Right lung (tissue), 10 donors: ENCODE results near the gene FHL2. TPM values are rescaled to one million over a fixed set of nuclear protein-coding genes. Genes with fewer than 3 reads are reported as not detected.

ENCODE experiments used
- DNase-seq, 2 donors: peaks; one replicate each; pipeline ENCODE4 v3.0.0-alpha.2; 2013
- long read RNA-seq, 8 donors: transcript quantifications; one replicate each; lab custom pipeline, GENCODE V29; 2026
- polyA plus RNA-seq, 5 donors: library from polyadenylated mRNA; unstranded; fragments of 120-200 nt; gene quantifications; one replicate each; pipeline versions ENCODE4 v1.2.1 to v1.2.3, GENCODE V29; 2013; ENCODE audit warnings: inconsistent platforms in 1 of 5, low replicate concordance in 1 of 5; ENCODE audit not compliant: insufficient read length in 5 of 5, insufficient read depth in 1 of 5

FHL2 gene, protein sequence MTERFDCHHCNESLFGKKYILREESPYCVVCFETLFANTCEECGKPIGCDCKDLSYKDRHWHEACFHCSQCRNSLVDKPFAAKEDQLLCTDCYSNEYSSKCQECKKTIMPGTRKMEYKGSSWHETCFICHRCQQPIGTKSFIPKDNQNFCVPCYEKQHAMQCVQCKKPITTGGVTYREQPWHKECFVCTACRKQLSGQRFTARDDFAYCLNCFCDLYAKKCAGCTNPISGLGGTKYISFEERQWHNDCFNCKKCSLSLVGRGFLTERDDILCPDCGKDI
- polyA plus RNA-seq: 1 to 10 TPM; 5.2 to 8.0 (median 6.8) TPM
- long read RNA-seq, donor 1, partial matches to known transcripts: 0 of 1 reads
- long read RNA-seq, donor 1, other reads (novel, unspliced or antisense): 0 of 1 reads
- long read RNA-seq, donor 2, partial matches to known transcripts: 0 of 1 reads
- long read RNA-seq, donor 2, other reads (novel, unspliced or antisense): 0 of 1 reads
- long read RNA-seq, donor 3, partial matches to known transcripts: 5 of 11 reads
- long read RNA-seq, donor 3, other reads (novel, unspliced or antisense): 0 of 11 reads
- long read RNA-seq, donor 4, partial matches to known transcripts: 0 of 1 reads
- long read RNA-seq, donor 4, other reads (novel, unspliced or antisense): 0 of 1 reads
- long read RNA-seq, donor 5, partial matches to known transcripts: 0 of 2 reads
- long read RNA-seq, donor 5, other reads (novel, unspliced or antisense): 0 of 2 reads
- long read RNA-seq, donor 6, partial matches to known transcripts: 0 of 5 reads
- long read RNA-seq, donor 6, other reads (novel, unspliced or antisense): 0 of 5 reads
- long read RNA-seq, donor 7: 0 reads
- long read RNA-seq, donor 8, partial matches to known transcripts: 0 of 3 reads
- long read RNA-seq, donor 8, other reads (novel, unspliced or antisense): 0 of 3 reads

DNA sequence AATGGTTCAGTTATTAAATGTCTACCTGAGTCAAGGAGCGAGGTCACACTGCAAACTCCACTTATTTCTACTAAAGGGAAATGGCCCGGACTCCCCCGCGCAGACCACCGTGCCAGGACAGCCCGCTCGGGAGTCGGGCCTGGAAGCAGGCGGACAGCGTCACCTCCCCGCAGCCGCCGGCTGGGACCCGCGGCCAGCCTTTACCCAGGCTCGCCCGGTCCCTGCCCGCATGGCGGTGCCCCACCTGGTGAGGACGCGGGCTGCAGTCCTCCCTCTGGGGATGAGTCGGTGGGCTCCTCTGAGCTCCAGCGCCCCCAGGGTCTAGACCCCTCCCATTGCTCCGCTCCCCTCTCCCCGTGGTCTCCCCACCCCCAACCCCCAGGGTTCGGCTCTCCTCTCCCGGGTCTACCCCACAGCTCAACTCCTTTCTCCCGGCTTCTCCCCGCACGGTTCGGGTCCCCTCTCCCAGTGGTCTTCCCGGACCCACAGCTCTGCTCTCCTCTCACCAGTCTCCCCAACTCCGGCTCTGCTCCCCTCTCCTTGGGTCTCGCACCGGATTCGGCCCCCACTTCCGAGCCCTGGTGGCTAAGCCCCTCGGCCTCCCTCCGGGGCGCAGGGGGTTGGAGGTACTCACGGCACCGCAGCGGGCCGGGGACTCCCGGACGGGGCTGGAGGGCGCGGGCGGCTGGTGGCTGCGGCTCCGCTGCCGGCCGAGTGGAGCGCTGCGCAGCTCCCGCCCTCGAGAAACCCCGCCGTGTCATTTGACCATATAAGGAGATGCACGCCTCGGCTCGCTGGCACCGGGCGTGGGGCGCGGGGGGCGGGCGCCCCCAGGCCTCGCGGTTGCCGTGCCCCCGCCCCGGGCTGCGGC, at the start of gene FHL2:
Gene FHL2 (minus strand): TSS at position 716 of the 871 bp plus-strand sequence. CDS start 12,535 bp downstream, outside the sequence.
- peak; percentile 57 to 60 for DNase-seq

DNA sequence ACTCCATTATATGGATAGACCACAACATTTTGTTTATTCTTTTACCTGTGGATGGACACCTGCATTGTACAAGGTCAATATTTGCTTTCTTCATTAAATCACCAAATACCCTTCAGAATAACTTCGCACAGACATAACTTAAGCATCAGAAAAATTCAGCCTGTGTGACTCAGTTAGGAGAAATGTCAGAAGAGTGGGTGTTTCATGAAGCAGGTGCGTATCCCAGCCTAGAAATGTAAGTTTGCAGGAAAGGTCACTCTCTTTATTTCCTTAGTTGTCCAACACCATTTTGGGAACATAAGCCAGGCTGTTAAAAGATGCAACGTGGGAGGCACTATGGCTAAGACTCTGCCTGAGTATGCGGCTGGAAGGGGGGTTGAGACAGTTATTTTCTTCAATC, 48.6 kb upstream of the FHL2 start:
- no peak for DNase-seq

DNA sequence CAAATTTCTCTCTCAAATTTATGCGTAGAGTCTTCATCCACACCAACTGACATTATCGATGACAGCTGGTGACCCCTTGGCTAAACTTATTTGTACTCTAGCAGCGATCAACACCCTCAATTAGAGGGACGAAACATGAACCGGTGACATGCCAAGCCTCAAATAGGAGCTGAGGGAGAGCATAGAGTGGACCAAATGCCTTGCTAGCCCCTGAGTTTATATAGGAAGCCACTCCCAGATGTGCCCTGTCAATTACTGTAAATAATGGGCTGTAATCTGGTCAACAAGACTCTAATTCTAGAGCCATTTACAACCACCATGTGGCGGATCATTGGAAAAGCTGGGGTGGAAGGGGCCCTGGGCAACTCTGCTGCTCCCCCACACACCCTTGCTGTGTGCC, 47.6 kb upstream of the FHL2 start:
- no peak for DNase-seq

DNA sequence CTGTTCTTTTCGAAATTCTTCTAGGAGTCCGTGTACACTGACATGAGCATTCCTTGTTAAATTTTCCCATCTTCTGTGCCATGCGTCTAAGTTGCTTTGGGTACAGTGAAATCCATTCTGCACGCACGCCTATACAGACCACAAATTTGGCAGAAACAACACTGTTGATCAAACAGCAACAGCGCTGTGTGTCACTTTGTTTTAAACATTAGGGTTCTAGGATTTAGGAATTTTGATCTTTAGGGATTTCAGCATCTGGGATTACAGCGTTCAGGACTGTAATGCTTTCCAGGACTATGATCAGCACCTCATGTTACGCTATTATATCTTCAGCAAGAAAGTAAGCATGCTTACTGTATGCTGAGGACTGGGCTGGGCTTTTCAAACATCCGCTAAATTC, 47.1 kb upstream of the FHL2 start:
- DNase-seq: no peak

DNA sequence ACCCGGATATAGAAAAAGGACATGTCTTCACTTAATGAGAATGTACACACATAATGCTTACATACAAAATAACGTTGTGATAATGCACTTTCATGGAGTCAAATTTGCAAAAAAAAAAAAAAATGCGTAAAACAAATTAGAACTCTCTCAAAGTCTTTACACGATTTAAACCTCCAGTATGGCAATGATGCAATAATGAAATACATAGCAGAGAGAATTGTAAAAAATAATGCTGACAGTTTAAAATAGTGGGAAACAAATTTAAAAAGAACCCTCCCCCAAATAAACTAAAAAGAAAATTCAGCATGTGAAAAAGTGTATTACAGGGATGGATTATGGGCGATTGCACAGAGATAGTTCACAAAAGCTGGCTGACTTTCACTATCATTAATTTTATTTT, 46.6 kb upstream of the FHL2 start:
- DNase-seq: no peak

DNA sequence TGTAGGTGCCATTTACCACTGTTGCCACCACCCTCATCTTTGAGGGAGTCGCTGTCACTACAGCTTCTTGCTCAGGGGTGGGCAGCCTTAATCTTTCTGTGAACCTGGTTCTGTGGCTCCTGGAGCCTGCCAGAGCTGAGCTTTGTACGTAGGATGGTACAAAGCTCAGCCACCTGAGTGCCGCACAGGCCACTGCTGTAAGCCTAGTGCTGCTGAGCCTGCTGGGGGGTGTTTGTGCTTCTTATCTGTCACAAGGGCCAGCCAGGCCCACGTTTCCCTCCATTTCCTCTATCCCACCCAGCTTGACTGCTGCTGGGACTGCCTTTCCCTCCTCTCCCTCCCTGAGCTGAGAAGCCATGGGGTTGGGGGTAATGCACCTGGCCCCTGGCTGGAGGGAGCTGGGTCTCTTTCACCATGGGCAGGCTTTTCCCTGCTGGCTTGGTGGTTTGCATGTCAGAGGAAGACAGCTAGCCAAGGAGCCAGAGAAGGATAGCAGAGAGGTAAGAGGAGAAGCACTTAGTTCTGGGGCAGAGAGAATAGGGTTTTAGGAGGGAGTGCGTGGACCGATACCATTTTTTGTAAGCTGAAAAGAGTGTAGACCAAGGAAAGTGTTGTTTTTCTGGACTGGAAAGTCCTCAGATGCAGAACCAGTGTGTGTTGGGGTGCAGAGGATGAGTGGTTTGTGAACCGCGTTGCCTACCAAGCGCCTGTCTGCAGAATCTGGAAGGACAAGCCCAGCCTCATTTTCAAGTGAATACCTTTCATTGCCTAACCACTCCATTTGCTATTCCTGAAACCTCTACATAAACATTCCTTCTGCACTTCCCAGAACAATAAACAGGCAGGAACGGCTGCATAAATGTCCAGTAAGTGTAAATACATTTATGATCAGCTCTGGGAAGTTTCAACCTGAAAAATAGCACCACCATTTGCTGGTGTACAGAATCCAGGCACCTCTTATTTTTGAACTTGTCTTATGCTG, 45.1 kb upstream of the FHL2 start:
- no peak for DNase-seq

DNA sequence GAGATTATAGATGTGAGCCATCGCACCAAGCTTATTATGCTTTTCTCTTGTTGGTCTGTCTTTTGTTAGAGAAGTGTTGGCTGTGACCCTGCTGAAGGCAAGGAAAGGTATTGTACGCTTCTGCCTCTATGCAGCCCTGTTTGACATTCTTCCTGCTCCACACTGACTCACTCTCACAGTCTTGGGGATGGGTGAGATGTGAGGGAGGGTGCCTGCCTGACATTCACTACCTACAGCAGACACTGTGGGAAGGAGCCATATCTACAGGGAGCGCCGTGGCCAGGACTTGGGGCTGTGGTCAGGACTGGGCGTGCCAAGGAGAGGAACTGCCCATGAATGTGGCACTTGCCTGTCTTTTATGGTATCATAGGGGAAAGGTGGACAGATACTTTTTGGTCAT, 43.9 kb upstream of the FHL2 start:
- DNase-seq: no peak

DNA sequence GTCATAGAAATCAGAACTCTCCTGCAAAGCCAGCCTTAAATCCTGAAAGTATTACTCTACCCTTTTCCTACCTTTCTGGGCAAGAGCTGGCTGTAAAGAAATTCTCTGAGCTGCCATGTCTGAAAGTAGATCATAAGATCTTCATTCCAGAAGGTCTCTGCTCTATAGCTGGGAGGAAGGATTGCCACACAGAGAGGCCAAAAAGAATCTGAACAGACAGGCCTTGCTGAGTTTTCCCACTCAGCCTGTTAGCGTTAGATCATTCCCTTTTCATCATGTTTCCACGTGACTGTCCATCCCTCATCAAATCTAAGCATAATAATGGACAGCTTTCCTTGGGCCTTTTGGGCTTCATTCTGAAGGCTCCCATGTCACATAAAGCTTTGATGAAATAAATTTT, 43.2 kb upstream of the FHL2 start:
- no peak for DNase-seq

DNA sequence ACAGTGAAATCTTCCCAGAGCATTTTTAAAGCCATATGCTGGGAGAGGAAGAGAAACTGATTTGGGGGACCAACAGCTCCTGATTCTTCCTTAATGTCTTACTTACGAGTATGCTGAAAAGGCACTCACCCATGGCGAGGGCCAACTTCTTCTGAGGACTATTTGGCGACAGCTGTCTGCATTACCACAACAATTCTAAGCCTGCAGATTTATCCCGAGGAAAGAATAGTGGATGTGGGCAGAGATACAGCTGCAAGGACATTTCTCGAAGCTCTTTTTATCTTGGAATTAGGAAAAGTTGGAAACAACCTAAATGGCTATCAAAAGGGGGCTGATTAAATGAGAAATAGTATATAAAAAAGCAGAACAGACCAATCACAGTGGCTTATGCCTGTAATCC, 40.3 kb upstream of the FHL2 start:
- no peak for DNase-seq

DNA sequence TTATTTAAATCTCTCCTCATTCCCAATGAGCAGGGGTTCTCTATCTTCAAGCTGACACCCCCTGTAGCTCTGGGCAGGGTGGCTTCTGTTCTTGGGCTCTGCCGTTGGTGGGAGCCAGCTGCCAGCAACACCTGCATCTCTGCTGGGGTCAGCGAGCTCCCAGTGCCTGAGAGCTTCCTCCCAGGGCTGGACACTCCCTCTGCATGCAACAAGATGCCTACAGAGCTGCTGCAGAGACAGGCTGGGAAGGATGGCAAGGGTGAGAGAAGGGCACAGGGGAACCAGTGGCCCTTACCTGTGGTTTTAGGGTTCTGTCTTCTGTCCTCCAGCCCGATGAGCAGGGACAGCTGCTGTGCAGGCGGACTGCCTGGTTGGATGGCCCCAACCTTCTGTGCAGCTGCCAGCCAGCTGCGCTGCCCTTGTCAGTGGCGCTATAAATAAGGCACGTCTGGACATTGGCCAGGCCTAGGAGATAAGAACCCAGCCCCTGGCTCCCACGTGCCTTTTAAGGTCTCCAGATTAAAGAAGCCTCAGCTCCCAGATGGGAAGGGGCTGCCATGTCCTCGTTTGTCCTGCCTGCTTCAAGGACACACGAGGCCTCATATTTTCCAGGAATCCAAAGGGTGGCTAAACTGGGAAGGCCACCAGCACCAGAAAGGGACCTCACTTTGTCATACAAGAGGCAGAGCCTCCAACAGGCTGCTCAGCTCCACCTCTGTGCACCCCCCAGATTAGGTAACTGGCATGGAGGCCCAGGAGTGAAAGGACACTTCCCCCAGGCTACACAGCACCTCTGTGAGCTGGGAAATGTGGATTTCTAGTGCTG, 39.5 kb upstream of the FHL2 start:
- no peak for DNase-seq

DNA sequence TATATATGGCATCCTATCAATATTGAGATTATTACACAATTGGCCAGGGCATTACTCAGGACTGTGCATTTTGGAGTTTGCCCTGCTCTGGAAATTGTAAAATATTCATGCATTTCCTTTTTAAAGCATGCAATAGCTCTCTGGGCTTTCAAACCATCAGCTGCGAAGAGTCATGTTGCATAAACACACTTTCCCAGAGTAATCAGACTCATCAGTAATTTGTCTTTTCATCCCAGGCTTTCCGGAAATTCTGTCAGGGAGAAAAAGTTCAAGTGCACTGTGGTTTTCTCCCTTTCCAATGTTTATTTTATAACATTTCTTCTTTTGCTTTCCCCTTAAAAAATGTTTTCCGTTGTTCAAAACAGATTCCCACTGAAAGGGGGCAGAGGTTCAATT, 38.9 kb upstream of the FHL2 start:
- DNase-seq: no peak

DNA sequence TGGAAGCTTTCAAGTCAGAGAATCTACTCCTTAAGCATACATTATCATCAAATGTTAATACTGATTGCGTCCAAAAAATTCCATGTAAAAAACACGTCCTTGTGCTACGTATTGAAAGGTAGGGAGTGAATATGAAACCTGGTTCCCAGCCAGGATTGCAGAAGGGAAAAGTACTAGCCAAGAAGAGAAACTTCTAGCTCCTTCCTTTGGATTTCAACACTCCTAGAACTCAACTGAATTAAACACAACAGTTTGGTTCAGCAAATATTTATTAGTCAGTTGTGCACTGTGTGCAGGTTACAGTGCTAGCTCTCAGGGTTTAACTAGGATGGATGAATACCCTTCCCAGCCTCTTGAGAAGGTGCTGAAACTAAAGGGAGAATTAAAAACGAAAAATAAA, 33.9 kb upstream of the FHL2 start:
- no peak for DNase-seq

DNA sequence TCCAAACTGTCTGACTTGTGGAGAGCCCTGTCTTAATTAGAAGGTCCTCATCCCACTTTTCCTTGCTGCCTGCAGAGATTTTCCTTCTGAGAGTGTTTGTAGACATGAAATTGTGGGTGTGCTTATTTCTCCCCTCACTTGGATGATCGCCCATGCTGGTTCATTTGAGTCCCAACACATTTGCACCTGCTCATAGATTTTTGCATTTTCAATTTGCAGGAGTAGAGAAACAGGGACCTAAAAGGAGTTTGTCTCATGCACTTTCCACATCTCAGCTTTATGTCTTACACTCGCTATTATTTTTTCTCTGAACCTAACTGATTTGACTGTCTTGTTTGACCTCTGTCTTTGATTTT, 33.2 kb upstream of the FHL2 start:
- DNase-seq: no peak

DNA sequence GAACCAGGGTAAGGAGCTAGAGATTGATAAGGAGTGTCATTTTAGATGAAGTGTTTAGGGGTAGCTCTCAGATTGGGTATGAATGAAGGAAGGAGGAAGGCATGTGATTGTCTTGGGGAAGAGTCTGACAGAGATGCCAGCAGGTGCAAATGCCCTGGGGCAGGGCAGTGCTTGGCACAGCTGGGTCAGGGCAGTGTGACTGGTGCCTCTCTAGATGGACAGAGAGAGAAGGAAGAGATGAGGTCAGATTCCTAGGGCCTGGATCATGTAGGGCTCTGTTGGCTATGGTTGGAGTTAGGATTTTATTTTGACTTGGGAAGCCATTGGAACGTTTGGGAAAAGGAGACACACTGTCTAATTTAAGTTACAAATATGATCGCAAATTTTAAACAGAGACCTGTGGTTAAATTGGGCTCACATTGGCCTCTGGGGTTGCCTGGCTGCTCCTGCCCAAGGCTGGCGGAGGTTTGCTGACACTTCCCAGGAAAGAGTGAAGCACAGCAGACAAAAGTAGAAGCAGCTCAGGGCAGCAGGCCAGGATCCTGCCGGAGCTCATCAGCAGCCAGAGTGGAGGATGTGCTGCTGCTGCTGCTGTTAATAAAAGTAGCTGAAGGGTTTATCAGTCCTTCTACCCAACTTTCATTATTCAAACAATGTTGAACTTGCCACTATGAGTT, 32.7 kb upstream of the FHL2 start:
- peak in 1 of 2 donors; percentile 26 for DNase-seq

DNA sequence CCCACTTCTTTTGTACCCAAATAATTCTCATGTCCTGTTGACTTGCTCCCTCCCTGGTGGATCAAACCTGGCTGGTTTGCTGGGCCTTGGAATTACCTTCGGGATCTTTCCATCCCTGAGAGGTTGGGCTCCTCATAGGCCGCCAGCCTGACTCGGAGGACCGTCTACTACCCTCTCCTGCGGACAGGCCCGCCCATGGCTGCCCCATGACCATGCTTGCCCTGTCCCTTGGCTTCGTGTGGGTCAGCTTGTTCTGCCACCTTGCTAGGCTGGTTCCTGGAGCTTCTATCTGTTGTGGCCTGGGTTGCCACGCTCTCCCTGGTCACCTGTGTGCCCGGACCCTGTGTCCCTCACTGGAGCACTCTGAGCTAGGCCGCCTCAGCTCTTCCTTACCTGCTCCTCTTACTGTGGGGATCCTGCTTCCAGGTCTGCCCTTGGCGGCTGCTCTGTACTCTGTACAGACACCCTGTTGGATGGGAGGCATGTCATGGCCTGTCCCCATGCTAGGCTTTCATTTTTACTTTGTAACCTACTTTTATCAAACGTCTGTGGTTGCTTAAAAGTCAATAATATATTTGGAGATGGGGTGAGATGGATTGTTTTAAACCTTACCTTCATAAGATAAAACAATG, 29.7 kb upstream of the FHL2 start:
- DNase-seq: no peak

DNA sequence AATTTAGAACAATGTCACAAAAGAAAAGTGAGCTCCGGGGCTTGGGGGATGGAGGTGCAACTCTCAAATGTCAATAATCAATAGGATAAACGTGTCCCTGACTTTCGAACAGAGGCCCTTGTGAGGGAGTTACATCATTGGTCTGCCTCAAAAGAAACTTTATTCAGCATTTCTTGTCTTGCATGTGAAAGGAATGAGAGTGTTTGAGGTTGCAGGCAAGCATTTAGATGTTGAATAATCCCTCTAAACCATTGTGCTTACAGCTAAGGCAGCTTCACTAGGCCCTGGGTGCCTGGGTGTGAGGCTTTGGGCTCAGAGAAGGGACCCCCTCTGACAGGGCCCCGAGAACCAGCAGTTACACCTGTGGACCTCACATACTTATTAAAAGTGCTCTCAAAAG, 28.6 kb upstream of the FHL2 start:
- no peak for DNase-seq

DNA sequence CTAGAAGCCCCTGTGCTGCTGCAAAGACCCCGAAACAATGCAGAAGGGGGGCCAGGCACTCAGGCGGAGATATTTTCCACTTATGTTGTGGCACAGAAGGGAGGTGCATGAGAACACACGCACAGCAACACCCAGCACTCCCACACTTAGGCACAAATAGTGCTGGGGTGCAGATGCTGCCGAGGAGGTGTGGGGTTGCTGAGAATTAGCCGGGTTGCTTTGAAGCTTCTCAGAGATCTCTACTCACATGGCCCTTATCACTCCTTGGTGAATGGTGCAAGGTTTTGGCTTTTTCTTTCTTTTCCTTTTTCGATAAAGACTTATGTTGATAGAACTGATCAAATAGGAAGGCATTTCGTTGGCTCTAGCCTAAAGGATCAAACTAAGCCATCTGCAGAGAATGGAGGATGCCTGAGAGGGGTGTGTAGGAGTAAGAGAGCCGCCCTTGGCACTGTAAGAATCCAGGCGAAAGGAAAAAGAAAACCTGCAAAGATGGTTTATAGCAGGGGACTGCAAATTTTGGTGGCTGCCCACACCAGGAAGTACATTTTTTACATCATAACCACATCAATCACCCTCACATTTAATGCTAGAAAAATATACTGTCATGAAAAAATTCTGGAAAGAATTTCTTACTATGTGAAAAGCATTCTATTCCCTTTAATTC, 27.9 kb upstream of the FHL2 start:
- no peak for DNase-seq
